ENCODE measurements around the gene MTCL3.
A peak's percentile ranks its signal among the peaks of the same experiment; 100 is the strongest.

GRCh38 chr6:127554435-127555006 is 35.4 kb upstream of the MTCL3 start:
- TF ChIP-seq CTCF (IDR thresholded peaks at IDR 0.05; ENCODE audit: low read depth, low read length, poor library complexity, severe bottlenecking): peak; percentile 30
- no peak for TF ChIP-seq EZH2phosphoT487 (IDR thresholded peaks at IDR 0.05; ENCODE audit: borderline replicate concordance, low read length)

Data from DOHH2 (cell line).